ENCODE results near the gene F2RL2. TPM values are rescaled to one million over a fixed set of nuclear protein-coding genes. Genes with fewer than 3 reads are reported as not detected.
A peak's percentile ranks its signal among the peaks of the same experiment; 100 is the strongest.

The F2RL2 gene
- polyA plus RNA-seq, 3 donors = 0.14 TPM; not detected in 2

DNA sequence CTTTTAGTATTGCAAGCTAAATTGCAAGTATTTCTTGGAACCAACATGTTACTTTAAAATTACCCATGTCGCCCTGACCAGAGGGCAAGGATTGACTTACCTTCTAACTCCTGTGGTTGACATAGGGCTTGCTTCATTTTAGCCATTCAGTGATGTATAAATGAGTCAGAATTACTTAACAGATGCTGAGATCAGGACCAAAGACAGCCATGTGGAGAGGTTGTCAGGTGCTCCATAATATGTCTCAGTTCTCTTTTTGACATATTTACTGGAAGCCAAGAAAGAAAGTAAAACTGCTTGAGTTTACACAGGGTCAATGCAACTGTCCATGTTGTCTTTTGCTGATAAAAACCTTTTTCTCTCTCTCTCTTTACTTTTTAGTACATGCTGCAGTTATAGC lies 33.2 kb downstream of the F2RL2 start:
- Histone ChIP-seq H3K4me1 (ENCODE audit: control insufficient read depth in 1 of 2, insufficient read depth in 2 of 2, low read length in 2 of 2) (no peaks in the 10 kb centered on the region), H3K79me2 (ENCODE audit: insufficient read depth, low read length) (no peaks in the 10 kb centered on the region), H3K27me3 (ENCODE audit: control insufficient read depth in 2 of 2, insufficient read depth in 2 of 2, low read length in 2 of 2) (no peaks in the 10 kb centered on the region), H3K4me3 (replicated peaks in 1 of 3; ENCODE audit: low read depth in 2 of 3, low read length in 3 of 3) (no peak overlapping the region), H3K36me3 (replicated peaks in 1 of 2; ENCODE audit: control insufficient read depth in 1 of 2, insufficient read depth in 2 of 2, low read length in 2 of 2) (peaks cover 61 to 92% of the 10 kb centered on the region in 2 donors), H3K27ac (ENCODE audit: low read depth in 1 of 2, low read length in 2 of 2) (no peak overlapping the region), H3K9me3 (replicated peaks in 1 of 2; ENCODE audit: control insufficient read depth in 1 of 2, insufficient read depth in 1 of 2, low read length in 2 of 2) (no peaks in the 10 kb centered on the region), H3K9ac (ENCODE audit: insufficient read depth, low read length, poor library complexity, severe bottlenecking) (no peak overlapping the region), H3K4me2 (replicated peaks; ENCODE audit: extremely low read depth, low read length, poor library complexity, severe bottlenecking) (no peak overlapping the region), H4K20me1 (ENCODE audit: insufficient read depth, low read length) (peaks cover 11% of the 10 kb centered on the region), H2AFZ (ENCODE audit: insufficient read depth, low read depth, low read length, poor library complexity, severe bottlenecking) (no peak overlapping the region)
- H3K27me3 Mint-ChIP-seq (ENCODE audit: low read depth in 3 of 3) = no peaks in the 10 kb centered on the region
- TF ChIP-seq, protein P1, sequence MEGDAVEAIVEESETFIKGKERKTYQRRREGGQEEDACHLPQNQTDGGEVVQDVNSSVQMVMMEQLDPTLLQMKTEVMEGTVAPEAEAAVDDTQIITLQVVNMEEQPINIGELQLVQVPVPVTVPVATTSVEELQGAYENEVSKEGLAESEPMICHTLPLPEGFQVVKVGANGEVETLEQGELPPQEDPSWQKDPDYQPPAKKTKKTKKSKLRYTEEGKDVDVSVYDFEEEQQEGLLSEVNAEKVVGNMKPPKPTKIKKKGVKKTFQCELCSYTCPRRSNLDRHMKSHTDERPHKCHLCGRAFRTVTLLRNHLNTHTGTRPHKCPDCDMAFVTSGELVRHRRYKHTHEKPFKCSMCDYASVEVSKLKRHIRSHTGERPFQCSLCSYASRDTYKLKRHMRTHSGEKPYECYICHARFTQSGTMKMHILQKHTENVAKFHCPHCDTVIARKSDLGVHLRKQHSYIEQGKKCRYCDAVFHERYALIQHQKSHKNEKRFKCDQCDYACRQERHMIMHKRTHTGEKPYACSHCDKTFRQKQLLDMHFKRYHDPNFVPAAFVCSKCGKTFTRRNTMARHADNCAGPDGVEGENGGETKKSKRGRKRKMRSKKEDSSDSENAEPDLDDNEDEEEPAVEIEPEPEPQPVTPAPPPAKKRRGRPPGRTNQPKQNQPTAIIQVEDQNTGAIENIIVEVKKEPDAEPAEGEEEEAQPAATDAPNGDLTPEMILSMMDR (IDR thresholded peaks at IDR 0.05) = no peak
- no CpG with 5 or more reads among the region's 1 CpG for WGBS (ENCODE audit: insufficient coverage)
- no peaks in the 10 kb centered on the region for H3K4me1 Mint-ChIP-seq
- no peak overlapping the region for H3K4me3 Mint-ChIP-seq
- peaks cover 58 to 76% of the 10 kb centered on the region in 2 donors for H3K36me3 Mint-ChIP-seq
- H3K9me3 Mint-ChIP-seq = no peaks in the 10 kb centered on the region
- DNase-seq = peak in 1 of 3 donors; percentile 27
- intact Hi-C loops (cut with micrococcal nuclease) = no loop called here
- H3K27ac Mint-ChIP-seq = no peak overlapping the region

DNA sequence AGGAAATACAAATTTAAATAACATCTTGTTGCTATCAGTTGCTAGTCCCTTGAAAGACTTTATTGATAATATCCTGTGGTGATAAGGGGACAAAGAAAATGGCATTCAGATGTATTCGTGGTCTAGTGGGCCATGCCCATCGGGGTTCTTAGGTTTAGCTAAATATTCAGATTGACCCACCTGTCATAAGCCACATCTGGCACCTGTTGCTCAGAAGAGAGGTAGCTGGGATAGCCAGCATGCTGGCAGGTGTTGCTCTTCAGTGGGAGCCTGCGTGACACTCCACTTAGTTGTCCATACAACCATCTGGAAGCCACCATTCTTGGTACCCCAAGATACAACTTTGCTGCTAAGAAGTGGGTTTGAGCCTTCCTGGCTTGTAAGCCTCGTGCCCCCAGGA lies 36.7 kb downstream of the F2RL2 start:
- H3K9ac ChIP-seq (ENCODE audit: insufficient read depth, low read length, poor library complexity, severe bottlenecking) = no peak overlapping the region
- H3K36me3 ChIP-seq (replicated peaks in 1 of 2; ENCODE audit: control insufficient read depth in 1 of 2, insufficient read depth in 2 of 2, low read length in 2 of 2) = peaks cover 37 to 70% of the 10 kb centered on the region in 2 donors
- Mint-ChIP-seq H3K4me3 (no peak overlapping the region), H3K36me3 (peaks cover 39 to 54% of the 10 kb centered on the region in 2 donors), H3K9me3 (no peaks in the 10 kb centered on the region), H3K27me3 (ENCODE audit: low read depth in 3 of 3) (no peaks in the 10 kb centered on the region), H3K4me1 (peaks cover 19% of the 10 kb centered on the region), H3K27ac (peak overlapping the region in 2 of 7 donors; percentile 36 to 69)
- no peak overlapping the region for H3K4me3 ChIP-seq (replicated peaks in 1 of 3; ENCODE audit: low read depth in 2 of 3, low read length in 3 of 3)
- H3K9me3 ChIP-seq (replicated peaks in 1 of 2; ENCODE audit: control insufficient read depth in 1 of 2, insufficient read depth in 1 of 2, low read length in 2 of 2) = no peaks in the 10 kb centered on the region
- TF ChIP-seq, protein P1 (IDR thresholded peaks at IDR 0.05) = no peak
- intact Hi-C loops (cut with micrococcal nuclease) = loop anchor here in 1 of 2 donors (10.0 kb wide), 1 partner anchor 182 kb away; the partner anchor contains the start of gene IQGAP2
- 95% methylated on average over 3 of the region's 4 CpGs for WGBS (ENCODE audit: insufficient coverage)
- DNase-seq = no peak
- peaks cover 17 to 18% of the 10 kb centered on the region in 2 donors for H3K4me1 ChIP-seq (ENCODE audit: control insufficient read depth in 1 of 2, insufficient read depth in 2 of 2, low read length in 2 of 2)
- H4K20me1 ChIP-seq (ENCODE audit: insufficient read depth, low read length) = peaks cover 27% of the 10 kb centered on the region
- no peak overlapping the region for H3K4me2 ChIP-seq (replicated peaks; ENCODE audit: extremely low read depth, low read length, poor library complexity, severe bottlenecking)
- H3K79me2 ChIP-seq (ENCODE audit: insufficient read depth, low read length) = peaks cover 8% of the 10 kb centered on the region
- H3K27me3 ChIP-seq (ENCODE audit: control insufficient read depth in 2 of 2, insufficient read depth in 2 of 2, low read length in 2 of 2) = no peaks in the 10 kb centered on the region
- no peak overlapping the region for H2AFZ ChIP-seq (ENCODE audit: insufficient read depth, low read depth, low read length, poor library complexity, severe bottlenecking)
- H3K27ac ChIP-seq (ENCODE audit: low read depth in 1 of 2, low read length in 2 of 2) = peak overlapping the region in 1 of 2 donors; percentile 12
